K562 (cell line): ENCODE data around the gene TRMU.

Source experiments
- ATF7 ChIP-seq: fragments of 450-650 bp; IDR thresholded peaks from 2 replicates; pipeline ENCODE4 v1.7.1; 2014; ENCODE audit warnings: mild to moderate bottlenecking, moderate library complexity
- CBX5 ChIP-seq: IDR thresholded peaks from 2 replicates; pipeline ENCODE4 v1.6.1; 2014; ENCODE audit warnings: low read depth, borderline replicate concordance
- EZH2 ChIP-seq: IDR thresholded peaks from 2 replicates; pipeline ENCODE4 v1.6.1; 2012; ENCODE audit warnings: low read depth, mild to moderate bottlenecking, inconsistent platforms, low read length, borderline replicate concordance
- POLR2AphosphoS5 ChIP-seq: IDR thresholded peaks from 2 replicates; pipeline ENCODE4 v1.6.1; 2011; ENCODE audit warnings: mild to moderate bottlenecking, low read depth, low read length, moderate library complexity; ENCODE audit not compliant: control insufficient read depth, insufficient read depth
- RFX5 ChIP-seq: IDR thresholded peaks from 2 replicates; pipeline ENCODE4 v1.6.1; 2011; ENCODE audit warnings: low read depth, mild to moderate bottlenecking, improper control_type of control experiment, low read length
- SIN3B ChIP-seq: fragments of 450-650 bp; IDR thresholded peaks from 2 replicates; pipeline ENCODE4 v1.6.1; 2017; ENCODE audit warnings: low read depth, mild to moderate bottlenecking, moderate library complexity
- SMARCB1 ChIP-seq: IDR thresholded peaks from 2 replicates; pipeline ENCODE4 v1.6.1; 2011; ENCODE audit warnings: improper control_type of control experiment, low read depth; ENCODE audit not compliant: insufficient read length
- TF ChIP-seq, protein P1 (sequence below), 3 experiments: IDR thresholded peaks in 2 of 3; conservative IDR thresholded peaks in 1 of 3; 2 replicates each; pipeline ENCODE4 v1.5.1; 2011 to 2012; ENCODE audit warnings: low read length in 3 of 3, mild to moderate bottlenecking in 3 of 3, control low read depth in 2 of 3, improper control_type of control experiment in 1 of 3, inconsistent platforms in 1 of 3, low read depth in 1 of 3, mixed read lengths in 1 of 3, moderate library complexity in 1 of 3; ENCODE audit not compliant: insufficient read depth in 2 of 3
- TF ChIP-seq, protein P2 (sequence below): fragments of 450-650 bp; IDR thresholded peaks from 2 replicates; pipeline ENCODE4 v1.6.1; 2016; ENCODE audit warnings: antibody characterized with exemption
- TF ChIP-seq, protein P3 (sequence below), 2 experiments: fragments of 450-650 bp; formaldehyde crosslinking in 1 of 2; IDR thresholded peaks; 2 replicates each; pipeline versions ENCODE4 v1.4.0 to v1.6.1; 2014 to 2020; ENCODE audit warnings: mild to moderate bottlenecking in 2 of 2, borderline replicate concordance in 1 of 2, low read depth in 1 of 2

DNA sequence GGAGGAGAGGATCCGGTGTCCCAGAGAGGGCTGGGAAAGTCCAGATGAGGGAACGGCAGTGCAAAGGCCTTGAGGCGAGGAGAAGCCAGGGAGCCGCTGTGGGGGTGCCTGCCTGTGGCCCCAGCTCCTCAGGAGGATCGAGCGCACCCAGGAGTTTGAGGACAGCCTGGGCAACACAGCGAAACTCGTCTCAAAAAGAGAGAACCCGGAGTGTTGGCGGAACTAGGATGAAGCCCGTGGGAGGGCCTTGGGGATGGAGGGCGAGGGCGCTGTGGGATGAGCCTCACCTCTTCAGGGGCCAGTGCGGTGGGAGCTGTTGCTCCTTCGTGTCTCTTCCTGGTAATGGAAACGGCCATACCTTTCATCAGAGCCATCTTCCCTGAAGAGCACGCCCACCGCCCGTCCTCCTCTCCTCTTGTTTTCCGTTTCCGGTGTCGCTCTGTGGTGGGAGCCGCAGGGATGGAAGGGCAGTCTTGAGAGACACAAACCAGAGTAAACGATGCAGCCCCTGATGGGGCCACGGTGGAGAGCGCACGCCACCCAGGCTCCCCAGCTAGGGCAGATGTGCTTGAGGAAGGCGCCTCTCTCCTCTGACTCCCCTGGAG is 15.7 kb downstream of the TRMU start:
- TF ChIP-seq POLR2AphosphoS5 (no peak), EZH2 (no peak), CBX5 (no peak), ATF7 (no peak), SIN3B (no peak), SMARCB1 (no peak), RFX5 (no peak)
- TF ChIP-seq, protein P1, sequence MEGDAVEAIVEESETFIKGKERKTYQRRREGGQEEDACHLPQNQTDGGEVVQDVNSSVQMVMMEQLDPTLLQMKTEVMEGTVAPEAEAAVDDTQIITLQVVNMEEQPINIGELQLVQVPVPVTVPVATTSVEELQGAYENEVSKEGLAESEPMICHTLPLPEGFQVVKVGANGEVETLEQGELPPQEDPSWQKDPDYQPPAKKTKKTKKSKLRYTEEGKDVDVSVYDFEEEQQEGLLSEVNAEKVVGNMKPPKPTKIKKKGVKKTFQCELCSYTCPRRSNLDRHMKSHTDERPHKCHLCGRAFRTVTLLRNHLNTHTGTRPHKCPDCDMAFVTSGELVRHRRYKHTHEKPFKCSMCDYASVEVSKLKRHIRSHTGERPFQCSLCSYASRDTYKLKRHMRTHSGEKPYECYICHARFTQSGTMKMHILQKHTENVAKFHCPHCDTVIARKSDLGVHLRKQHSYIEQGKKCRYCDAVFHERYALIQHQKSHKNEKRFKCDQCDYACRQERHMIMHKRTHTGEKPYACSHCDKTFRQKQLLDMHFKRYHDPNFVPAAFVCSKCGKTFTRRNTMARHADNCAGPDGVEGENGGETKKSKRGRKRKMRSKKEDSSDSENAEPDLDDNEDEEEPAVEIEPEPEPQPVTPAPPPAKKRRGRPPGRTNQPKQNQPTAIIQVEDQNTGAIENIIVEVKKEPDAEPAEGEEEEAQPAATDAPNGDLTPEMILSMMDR (IDR thresholded peaks at IDR 0.05 in 2 of 3, conservative IDR thresholded peaks at IDR 0.05 in 1 of 3; ENCODE audit: insufficient read depth in 2 of 3, low read depth in 1 of 3, low read length in 3 of 3), result no peak
- TF ChIP-seq, protein P2, sequence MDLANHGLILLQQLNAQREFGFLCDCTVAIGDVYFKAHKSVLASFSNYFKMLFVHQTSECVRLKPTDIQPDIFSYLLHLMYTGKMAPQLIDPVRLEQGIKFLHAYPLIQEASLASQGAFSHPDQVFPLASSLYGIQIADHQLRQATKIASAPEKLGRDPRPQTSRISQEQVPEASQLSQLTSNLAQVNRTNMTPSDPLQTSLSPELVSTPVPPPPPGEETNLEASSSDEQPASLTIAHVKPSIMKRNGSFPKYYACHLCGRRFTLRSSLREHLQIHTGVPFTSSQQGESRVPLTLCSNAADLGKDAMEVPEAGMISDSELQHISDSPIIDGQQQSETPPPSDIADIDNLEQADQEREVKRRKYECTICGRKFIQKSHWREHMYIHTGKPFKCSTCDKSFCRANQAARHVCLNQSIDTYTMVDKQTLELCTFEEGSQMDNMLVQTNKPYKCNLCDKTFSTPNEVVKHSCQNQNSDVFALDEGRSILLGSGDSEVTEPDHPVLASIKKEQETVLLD, result no peak
- TF ChIP-seq, protein P3, sequence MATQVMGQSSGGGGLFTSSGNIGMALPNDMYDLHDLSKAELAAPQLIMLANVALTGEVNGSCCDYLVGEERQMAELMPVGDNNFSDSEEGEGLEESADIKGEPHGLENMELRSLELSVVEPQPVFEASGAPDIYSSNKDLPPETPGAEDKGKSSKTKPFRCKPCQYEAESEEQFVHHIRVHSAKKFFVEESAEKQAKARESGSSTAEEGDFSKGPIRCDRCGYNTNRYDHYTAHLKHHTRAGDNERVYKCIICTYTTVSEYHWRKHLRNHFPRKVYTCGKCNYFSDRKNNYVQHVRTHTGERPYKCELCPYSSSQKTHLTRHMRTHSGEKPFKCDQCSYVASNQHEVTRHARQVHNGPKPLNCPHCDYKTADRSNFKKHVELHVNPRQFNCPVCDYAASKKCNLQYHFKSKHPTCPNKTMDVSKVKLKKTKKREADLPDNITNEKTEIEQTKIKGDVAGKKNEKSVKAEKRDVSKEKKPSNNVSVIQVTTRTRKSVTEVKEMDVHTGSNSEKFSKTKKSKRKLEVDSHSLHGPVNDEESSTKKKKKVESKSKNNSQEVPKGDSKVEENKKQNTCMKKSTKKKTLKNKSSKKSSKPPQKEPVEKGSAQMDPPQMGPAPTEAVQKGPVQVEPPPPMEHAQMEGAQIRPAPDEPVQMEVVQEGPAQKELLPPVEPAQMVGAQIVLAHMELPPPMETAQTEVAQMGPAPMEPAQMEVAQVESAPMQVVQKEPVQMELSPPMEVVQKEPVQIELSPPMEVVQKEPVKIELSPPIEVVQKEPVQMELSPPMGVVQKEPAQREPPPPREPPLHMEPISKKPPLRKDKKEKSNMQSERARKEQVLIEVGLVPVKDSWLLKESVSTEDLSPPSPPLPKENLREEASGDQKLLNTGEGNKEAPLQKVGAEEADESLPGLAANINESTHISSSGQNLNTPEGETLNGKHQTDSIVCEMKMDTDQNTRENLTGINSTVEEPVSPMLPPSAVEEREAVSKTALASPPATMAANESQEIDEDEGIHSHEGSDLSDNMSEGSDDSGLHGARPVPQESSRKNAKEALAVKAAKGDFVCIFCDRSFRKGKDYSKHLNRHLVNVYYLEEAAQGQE (IDR thresholded peaks at IDR 0.05; ENCODE audit: borderline replicate concordance), result no peak
- TF ChIP-seq, protein P3 (CRISPR knock-in tag; IDR thresholded peaks at IDR 0.05; ENCODE audit: low read depth), result no peak
